ENCODE data around the gene SSR1. TPM values are rescaled to one million over a fixed set of nuclear protein-coding genes. Genes with fewer than 3 reads are reported as not detected.

SSR1 gene
- total RNA-seq, 1 donor from 2014 or later = 41.9 TPM

DNA sequence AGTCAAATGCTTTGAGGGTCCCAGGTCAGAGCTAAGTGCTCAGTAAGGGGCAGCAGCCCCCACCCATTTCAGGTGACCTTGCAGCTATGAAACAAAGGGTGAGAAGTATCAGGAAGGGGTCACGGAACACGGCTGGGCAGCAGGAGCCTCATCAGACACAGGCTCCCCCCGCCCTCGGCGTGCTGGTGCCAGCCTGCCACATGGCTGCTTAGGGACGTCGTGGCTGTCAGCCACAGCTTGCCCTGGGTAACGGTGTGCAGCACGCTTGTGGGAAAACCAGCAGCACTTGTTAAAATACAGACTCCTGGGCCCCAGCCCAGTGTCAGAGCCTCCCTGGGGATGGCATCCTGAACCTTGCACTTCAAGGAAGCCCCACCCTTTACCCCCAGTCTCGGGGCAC is 39.3 kb downstream of the SSR1 start:
- no peak overlapping the region for H3K4me3 ChIP-seq (ENCODE audit: low read depth, low read length)
- no peak for DNase-seq (ENCODE audit: low read depth)
- TF ChIP-seq, protein P1, sequence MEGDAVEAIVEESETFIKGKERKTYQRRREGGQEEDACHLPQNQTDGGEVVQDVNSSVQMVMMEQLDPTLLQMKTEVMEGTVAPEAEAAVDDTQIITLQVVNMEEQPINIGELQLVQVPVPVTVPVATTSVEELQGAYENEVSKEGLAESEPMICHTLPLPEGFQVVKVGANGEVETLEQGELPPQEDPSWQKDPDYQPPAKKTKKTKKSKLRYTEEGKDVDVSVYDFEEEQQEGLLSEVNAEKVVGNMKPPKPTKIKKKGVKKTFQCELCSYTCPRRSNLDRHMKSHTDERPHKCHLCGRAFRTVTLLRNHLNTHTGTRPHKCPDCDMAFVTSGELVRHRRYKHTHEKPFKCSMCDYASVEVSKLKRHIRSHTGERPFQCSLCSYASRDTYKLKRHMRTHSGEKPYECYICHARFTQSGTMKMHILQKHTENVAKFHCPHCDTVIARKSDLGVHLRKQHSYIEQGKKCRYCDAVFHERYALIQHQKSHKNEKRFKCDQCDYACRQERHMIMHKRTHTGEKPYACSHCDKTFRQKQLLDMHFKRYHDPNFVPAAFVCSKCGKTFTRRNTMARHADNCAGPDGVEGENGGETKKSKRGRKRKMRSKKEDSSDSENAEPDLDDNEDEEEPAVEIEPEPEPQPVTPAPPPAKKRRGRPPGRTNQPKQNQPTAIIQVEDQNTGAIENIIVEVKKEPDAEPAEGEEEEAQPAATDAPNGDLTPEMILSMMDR (conservative IDR thresholded peaks at IDR 0.05; ENCODE audit: low read depth, low read length) = no peak

DNA sequence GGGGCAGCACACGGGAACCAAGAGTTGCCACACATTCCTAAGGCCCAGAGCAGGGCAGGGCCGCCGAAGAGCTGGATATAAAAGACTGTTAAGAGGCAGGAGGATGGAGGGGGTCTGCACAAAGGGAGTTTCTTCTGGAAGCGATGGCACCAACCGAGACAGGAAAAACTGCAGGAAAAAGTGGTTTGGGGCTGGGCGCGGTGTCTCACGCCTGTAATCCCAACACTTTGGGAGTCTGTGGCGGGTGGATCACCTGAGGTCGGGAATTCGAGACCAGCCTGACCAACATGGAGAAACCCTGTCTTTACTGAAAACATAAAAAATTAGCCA is 41.8 kb downstream of the SSR1 start:
- DNase-seq (ENCODE audit: low read depth) = no peak
- H3K4me3 ChIP-seq (ENCODE audit: low read depth, low read length) = no peak overlapping the region
- TF ChIP-seq, protein P1 (conservative IDR thresholded peaks at IDR 0.05; ENCODE audit: low read depth, low read length) = no peak

DNA sequence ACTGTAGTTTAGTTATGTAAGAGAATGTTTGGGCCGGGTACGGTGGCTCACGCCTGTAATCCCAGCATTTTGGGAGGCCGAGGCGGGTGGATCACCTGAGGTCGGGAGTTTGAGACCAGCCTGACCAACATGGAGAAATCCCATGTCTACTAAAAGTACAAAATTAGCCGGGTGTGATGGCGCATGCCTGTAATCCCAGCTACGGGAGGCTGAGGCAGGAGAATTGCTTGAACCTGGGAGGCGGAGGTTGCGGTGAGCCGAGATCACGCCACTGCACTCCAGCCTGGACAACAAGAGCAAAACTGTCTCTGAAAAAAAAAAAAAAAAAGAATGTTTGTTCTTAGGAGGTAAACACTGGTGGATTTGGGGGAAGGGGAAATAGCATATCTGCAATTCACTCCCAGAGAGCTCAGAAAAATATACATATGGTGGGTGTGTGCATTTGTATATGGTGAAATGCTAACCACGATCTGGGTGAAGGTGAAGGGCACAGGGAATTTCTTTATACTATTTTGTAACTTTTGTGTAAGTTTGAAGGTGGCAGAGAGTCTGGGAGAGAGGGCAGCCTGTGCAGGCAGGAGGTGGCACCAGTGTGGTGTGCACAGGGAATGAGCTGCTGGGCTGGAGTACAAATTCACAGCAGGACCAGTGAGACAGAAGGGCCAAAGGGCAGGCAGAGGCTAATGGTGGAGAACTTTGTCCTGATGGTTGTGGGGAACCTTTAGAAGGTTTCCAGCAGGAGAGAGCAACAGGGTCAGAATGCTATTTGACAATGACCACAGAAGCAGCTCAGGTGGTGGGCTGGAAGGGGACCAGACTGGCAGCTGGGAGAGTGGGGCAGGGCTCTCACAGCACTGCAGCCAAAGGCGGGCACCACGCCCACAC is 42.4 kb downstream of the SSR1 start:
- DNase-seq (ENCODE audit: low read depth) = no peak
- TF ChIP-seq, protein P1 (conservative IDR thresholded peaks at IDR 0.05; ENCODE audit: low read depth, low read length) = no peak

DNA sequence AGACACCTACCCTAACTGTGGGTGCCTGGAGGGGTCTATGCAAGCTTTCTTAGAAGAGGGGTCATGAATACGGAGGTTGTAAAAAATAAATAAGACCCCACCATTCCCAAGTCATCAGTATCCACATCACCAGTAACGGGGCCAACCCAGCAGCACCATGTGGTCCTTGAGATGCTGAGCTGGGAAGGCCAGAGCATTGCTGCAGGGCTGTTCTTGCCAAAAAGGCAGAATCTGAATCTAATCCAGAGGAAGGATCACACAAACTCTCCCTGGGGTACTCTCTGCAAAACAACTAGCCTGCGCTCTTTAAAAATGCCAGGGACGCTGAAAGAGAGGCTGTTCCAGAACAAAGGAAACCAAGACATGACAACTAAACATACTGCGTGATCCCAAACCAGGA is 43.2 kb downstream of the SSR1 start:
- TF ChIP-seq, protein P1 (conservative IDR thresholded peaks at IDR 0.05; ENCODE audit: low read depth, low read length) = no peak
- no peak for DNase-seq (ENCODE audit: low read depth)

More for the DNA sequence above, 42.4 kb downstream of the SSR1 start:
- H3K4me3 ChIP-seq (ENCODE audit: low read depth, low read length) = no peak overlapping the region

DNA sequence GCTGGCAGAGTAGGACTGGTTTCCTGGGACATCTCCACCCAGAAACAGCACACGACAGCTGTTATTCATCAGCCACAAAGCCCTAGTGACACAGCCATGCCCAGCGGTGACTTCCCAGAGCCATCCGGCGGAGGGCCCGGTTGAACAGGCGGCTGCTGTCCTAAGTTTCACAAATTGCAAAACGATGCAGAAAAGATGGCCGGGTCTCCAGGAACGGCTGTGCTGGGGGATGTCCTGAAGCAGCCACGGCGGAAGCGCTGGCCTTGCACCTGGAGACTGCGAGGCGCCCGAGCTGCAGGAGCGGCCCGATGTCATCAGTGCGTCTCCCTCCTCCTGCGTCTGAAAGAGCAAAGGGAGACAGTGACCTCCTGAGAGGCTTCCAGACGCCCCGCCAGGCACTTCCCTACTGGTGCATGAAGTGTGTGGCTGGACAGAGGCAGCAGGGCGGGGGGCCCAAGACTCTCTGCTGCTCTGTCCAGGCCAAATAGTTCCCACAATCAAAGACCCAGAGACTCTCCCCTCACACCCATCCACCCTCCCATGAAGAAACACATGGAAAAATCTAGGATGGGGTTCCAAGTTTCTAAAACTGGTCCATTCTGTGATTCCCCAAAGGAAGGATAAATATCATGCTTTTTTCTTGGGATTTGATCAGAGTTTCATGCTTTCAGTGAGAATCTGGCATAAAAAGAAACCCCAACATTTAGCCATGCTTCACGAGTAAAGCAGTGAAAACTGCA is 44.0 kb downstream of the SSR1 start:
- TF ChIP-seq, protein P1 (conservative IDR thresholded peaks at IDR 0.05; ENCODE audit: low read depth, low read length) = no peak
- H3K4me3 ChIP-seq (ENCODE audit: low read depth, low read length) = no peak overlapping the region
- no peak for DNase-seq (ENCODE audit: low read depth)

More for the DNA sequence above, 43.2 kb downstream of the SSR1 start:
- no peak overlapping the region for H3K4me3 ChIP-seq (ENCODE audit: low read depth, low read length)

DNA sequence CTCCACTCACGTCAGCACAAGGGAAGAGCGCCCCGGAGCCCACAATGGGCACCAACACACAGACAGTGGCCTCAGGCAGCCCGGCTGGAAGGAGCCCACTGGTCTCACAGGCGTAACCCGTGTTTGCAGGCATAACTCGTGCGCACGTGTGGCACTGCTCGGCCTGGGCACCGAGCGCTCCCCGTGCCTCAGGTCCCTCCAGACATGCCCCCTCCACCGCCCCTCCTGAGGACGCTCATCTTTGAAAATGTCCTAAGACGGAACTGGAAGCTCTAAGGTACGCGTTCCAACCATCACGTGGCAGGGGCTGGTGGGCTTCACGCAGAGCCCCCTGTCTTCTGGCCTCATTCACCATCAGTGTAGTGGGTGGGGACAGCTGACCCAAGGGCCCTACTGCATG is 44.6 kb downstream of the SSR1 start:
- TF ChIP-seq, protein P1 (conservative IDR thresholded peaks at IDR 0.05; ENCODE audit: low read depth, low read length) = no peak
- DNase-seq (ENCODE audit: low read depth) = no peak
- H3K4me3 ChIP-seq (ENCODE audit: low read depth, low read length) = no peak overlapping the region
